Cardiac muscle cell (in vitro differentiated cells and primary cell): ENCODE results near the gene RYR2. TPM values are rescaled to one million over a fixed set of nuclear protein-coding genes. Genes with fewer than 3 reads are reported as not detected.
"Not testable (repeated sequence)": the region's sequence is repeated elsewhere in the genome, so short reads cannot be mapped to it uniquely, and the experiment has no call there.

ENCODE experiments used
- DNase-seq, 2 donors: peaks; one replicate each; pipeline versions ENCODE4 v3.0.0 to v3.0.0-alpha.2; 2010 to 2017; ENCODE audit warnings: low read depth in 1 of 2, low spot score in 1 of 2
- H3K27ac ChIP-seq: fragments of 200-600 bp; sonication (generic); 2 replicates; pipeline ENCODE4 v1.5.1; 2016
- H3K27me3 ChIP-seq: fragments of 200-600 bp; sonication (generic); 2 replicates; pipeline ENCODE4 v1.6.0; 2016; ENCODE audit warnings: control low read depth
- H3K36me3 ChIP-seq: fragments of 200-600 bp; sonication (generic); 2 replicates; pipeline ENCODE4 v1.5.1; 2016; ENCODE audit warnings: control low read depth
- H3K4me1 ChIP-seq: fragments of 200-600 bp; sonication (generic); 2 replicates; pipeline ENCODE4 v1.8.1; 2017; ENCODE audit warnings: low read depth, mild to moderate bottlenecking, mixed run types
- H3K4me3 ChIP-seq: fragments of 200-600 bp; sonication (generic); 2 replicates; pipeline ENCODE4 v1.5.1; 2016; ENCODE audit warnings: mild to moderate bottlenecking
- H3K9me3 ChIP-seq: fragments of 200-600 bp; sonication (generic); 2 replicates; pipeline ENCODE4 v1.5.1; 2017; ENCODE audit warnings: low read depth, mild to moderate bottlenecking, control low read depth
- polyA plus RNA-seq: library from polyadenylated mRNA; unstranded; fragments of >200 nt; fragmentation: Nextera tagmentation; extraction: Ambion mirVana; gene quantifications from 2 replicates; pipeline ENCODE4 v1.2.1, GENCODE V29; 2016
- total RNA-seq: library from RNA; depleted of rRNA; stranded (reverse); fragments of >200 nt; gene quantifications from 2 replicates; pipeline ENCODE4 v1.2.3, GENCODE V29; 2016
- TF ChIP-seq, protein P1 (sequence below): IDR thresholded peaks from 2 replicates; pipeline ENCODE4 v1.5.1; 2012; ENCODE audit warnings: low read depth, mild to moderate bottlenecking, low read length

RYR2 gene
- total and polyA plus RNA-seq, 2 experiments from 2014 or later: 29.8 to 155 TPM

DNA sequence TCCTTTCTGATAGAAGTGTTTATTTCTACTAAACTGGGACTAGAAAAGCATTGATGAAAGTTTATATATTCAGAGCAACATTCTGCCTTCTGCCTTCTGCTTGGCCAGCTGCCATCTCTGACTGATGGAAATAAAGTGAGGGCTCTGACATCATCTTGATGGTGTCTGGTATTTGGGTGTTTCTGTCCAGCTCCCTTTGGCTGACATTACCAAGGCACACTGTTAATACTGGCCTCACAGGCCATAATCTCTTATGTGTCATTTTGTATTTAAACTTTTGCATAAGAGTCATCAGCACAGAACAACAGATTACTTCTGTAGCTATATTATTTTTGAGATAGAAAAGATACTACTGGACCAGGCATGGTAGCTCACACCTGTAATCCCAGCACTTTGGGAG lies 216.9 kb downstream of the RYR2 start:
- Histone ChIP-seq H3K27ac (peak overlapping the region; percentile 24), H3K4me1 (peaks cover 40% of the 10 kb centered on the region), H3K9me3 (no peaks in the 10 kb centered on the region), H3K36me3 (no peaks in the 10 kb centered on the region), H3K27me3 (no peaks in the 10 kb centered on the region), H3K4me3 (no peak overlapping the region)
- TF ChIP-seq, protein P1, sequence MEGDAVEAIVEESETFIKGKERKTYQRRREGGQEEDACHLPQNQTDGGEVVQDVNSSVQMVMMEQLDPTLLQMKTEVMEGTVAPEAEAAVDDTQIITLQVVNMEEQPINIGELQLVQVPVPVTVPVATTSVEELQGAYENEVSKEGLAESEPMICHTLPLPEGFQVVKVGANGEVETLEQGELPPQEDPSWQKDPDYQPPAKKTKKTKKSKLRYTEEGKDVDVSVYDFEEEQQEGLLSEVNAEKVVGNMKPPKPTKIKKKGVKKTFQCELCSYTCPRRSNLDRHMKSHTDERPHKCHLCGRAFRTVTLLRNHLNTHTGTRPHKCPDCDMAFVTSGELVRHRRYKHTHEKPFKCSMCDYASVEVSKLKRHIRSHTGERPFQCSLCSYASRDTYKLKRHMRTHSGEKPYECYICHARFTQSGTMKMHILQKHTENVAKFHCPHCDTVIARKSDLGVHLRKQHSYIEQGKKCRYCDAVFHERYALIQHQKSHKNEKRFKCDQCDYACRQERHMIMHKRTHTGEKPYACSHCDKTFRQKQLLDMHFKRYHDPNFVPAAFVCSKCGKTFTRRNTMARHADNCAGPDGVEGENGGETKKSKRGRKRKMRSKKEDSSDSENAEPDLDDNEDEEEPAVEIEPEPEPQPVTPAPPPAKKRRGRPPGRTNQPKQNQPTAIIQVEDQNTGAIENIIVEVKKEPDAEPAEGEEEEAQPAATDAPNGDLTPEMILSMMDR: no peak
- peak; percentile 1 to 21 for DNase-seq

DNA sequence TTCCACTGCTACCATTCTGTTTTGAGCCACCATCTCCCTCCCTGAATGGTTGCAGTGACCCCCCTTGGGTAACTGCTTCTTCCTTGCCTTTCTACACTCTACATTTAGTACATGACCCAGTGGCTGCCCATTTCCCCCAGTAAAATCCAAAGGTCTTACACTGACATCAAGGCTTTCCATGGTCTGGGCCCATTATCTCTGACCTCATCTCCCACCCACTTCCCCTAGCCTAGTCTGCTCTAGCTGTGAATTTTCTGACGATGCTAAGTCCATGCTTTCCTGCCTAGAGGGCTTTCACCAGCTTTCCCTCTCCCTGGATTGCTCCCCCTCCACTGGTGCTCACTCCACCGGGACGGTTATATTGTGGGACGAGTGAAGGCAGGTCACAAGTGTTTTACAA lies 219.2 kb downstream of the RYR2 start:
- no peak overlapping the region for H3K27ac ChIP-seq
- no peaks in the 10 kb centered on the region for H3K27me3 ChIP-seq
- DNase-seq: no peak
- H3K36me3 ChIP-seq: no peaks in the 10 kb centered on the region
- H3K9me3 ChIP-seq: no peaks in the 10 kb centered on the region
- H3K4me3 ChIP-seq: no peak overlapping the region
- TF ChIP-seq, protein P1: no peak
- peaks cover 32% of the 10 kb centered on the region for H3K4me1 ChIP-seq

DNA sequence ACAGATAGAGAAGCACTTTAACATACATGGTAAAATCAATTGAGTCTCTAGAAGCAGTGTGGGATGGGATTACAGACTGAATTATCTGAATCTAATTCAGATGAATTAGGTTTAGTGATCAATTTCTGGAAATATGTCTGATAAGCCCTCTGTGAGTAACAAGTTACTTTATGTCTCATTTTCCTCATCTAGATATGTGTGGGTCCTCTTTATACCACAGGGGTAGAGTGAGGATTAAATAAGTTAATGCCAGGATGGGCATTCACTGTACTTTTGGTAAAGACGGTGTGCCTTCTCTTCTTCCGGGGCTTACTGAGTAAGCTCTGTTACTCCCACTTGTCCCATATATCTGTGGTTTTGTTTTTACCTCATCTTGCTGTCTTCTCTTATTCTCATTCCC lies 225.8 kb downstream of the RYR2 start:
- Histone ChIP-seq H3K4me3 (no peak overlapping the region), H3K9me3 (no peaks in the 10 kb centered on the region), H3K36me3 (peaks cover 15% of the 10 kb centered on the region), H3K4me1 (peaks cover 17% of the 10 kb centered on the region), H3K27ac (no peak overlapping the region), H3K27me3 (no peaks in the 10 kb centered on the region)
- DNase-seq: no peak
- TF ChIP-seq, protein P1: no peak

DNA sequence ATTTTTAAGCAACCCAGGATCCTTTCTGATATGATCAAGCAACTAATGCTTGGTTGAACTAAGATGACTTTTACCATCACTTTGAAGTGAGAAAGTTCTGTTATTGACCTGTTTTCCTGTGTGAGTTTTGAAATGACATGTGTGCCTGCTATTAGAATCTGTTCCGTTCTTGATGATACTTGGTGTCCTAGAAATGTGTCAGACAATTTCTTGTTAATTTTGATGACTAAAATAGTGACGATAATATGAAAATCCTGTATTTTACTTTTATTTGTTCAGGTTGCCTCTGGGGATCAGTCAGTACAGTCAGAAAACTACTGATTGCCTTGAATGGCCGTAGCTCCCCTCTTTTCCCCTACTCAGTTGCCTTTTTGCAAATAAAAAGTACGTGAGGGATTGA lies 228.0 kb downstream of the RYR2 start:
- no peak for DNase-seq
- H3K36me3 ChIP-seq: peaks cover 15% of the 10 kb centered on the region
- H3K27me3 ChIP-seq: no peaks in the 10 kb centered on the region
- no peaks in the 10 kb centered on the region for H3K9me3 ChIP-seq
- H3K27ac ChIP-seq: peak overlapping the region; percentile 34
- TF ChIP-seq, protein P1: no peak
- H3K4me3 ChIP-seq: no peak overlapping the region
- H3K4me1 ChIP-seq: peaks cover 6% of the 10 kb centered on the region

DNA sequence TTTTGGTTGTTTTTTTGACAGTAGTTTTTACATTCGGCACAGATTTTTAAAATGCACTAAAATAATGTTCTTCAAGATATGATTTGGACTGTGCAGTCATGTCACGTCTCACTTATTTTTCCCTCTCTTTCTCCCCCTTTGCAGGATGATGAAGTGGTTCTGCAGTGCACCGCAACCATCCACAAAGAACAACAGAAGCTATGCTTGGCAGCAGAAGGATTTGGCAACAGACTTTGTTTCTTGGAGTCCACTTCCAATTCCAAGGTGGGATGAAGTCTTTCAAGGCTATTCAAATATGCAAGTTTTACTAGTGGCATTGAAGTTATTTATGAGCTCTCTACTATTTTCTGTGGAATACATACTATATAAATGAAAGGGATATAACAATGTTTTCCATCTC lies 228.4 kb downstream of the RYR2 start:
- Histone ChIP-seq H3K27ac (peak overlapping the region; percentile 34), H3K4me1 (peaks cover 6% of the 10 kb centered on the region), H3K36me3 (peaks cover 15% of the 10 kb centered on the region), H3K9me3 (no peaks in the 10 kb centered on the region), H3K4me3 (no peak overlapping the region), H3K27me3 (no peaks in the 10 kb centered on the region)
- no peak for DNase-seq
- TF ChIP-seq, protein P1: no peak

DNA sequence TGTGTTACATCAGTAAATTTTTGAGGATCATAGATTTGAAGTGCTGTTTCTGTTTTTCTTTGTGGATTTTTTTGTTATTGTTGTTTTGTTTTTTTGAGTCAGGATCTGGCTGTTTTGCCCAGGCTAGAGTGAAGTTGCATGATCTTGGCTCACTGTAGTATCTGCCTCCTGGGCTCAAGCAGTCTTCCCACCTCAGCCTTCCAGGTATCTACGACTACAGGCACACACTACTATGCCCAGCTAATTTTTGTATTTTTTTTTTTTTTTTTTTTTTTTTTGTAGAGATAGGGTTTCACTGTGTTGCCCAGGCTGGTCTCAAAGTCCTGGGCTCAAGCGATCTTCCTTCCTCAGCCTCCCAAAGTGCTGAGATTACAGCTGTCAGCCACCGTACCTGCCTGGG lies 236.0 kb downstream of the RYR2 start:
- not testable (repeated sequence) for H3K4me1 ChIP-seq, DNase-seq, H3K27me3 ChIP-seq, H3K4me3 ChIP-seq, H3K36me3 ChIP-seq, H3K27ac ChIP-seq, H3K9me3 ChIP-seq
